Epidermal melanocyte (primary cell): ENCODE measurements around the gene ANKRD13B.

Experiments
- DNase-seq: peaks from one replicate; pipeline ENCODE4 v3.0.0; 2011; ENCODE audit warnings: low spot score; ENCODE audit not compliant: insufficient read length

The ANKRD13B gene

GRCh38 chr17:29594519-29595090, 1.7 kb downstream of the ANKRD13B start:
- no peak for DNase-seq

- DNase-seq = no peak
Observed at GRCh38 chr17:29595107-29595942, 2.4 kb downstream of the ANKRD13B start.

- DNase-seq = no peak
Observed at GRCh38 chr17:29595943-29596774, 3.2 kb downstream of the ANKRD13B start.

- DNase-seq = no peak
Observed at GRCh38 chr17:29596811-29597210, 3.9 kb downstream of the ANKRD13B start.

GRCh38 chr17:29597361-29598172, 4.6 kb downstream of the ANKRD13B start:
- DNase-seq = no peak

GRCh38 chr17:29603109-29603674, 10.3 kb downstream of the ANKRD13B start:
- no peak for DNase-seq

GRCh38 chr17:29607557-29608195, 14.7 kb downstream of the ANKRD13B start:
- DNase-seq = no peak

GRCh38 chr17:29608986-29609385, 16.1 kb downstream of the ANKRD13B start:
- no peak for DNase-seq

- no peak for DNase-seq
Observed at GRCh38 chr17:29610395-29610794, 17.5 kb downstream of the ANKRD13B start.

GRCh38 chr17:29611351-29612093, 18.6 kb downstream of the ANKRD13B start:
- no peak for DNase-seq

- no peak for DNase-seq
Observed at GRCh38 chr17:29612094-29612403, 19.1 kb downstream of the ANKRD13B start.

- no peak for DNase-seq
Observed at GRCh38 chr17:29612404-29613280, 19.7 kb downstream of the ANKRD13B start.

GRCh38 chr17:29613352-29613837, 20.5 kb downstream of the ANKRD13B start:
- peak; percentile 60 for DNase-seq

GRCh38 chr17:29613856-29614255, 20.9 kb downstream of the ANKRD13B start:
- no peak for DNase-seq

GRCh38 chr17:29614349-29615047, 21.6 kb downstream of the ANKRD13B start:
- no peak for DNase-seq

GRCh38 chr17:29615048-29615385, 22.1 kb downstream of the ANKRD13B start:
- DNase-seq = no peak

GRCh38 chr17:29615492-29616299, 22.8 kb downstream of the ANKRD13B start:
- DNase-seq = peak; percentile 81
